Activated T-helper 1 cell treated with Interleukin-2 at 50 U/mL for 16 hours (primary cell): ENCODE measurements around the gene TMEM250.
A peak's percentile ranks its signal among the peaks of the same experiment; 100 is the strongest.

ENCODE experiments used
- DNase-seq: peaks from one replicate; pipeline ENCODE4 v3.0.0-alpha.2; 2020; ENCODE audit warnings: low read depth

The TMEM250 gene

DNA sequence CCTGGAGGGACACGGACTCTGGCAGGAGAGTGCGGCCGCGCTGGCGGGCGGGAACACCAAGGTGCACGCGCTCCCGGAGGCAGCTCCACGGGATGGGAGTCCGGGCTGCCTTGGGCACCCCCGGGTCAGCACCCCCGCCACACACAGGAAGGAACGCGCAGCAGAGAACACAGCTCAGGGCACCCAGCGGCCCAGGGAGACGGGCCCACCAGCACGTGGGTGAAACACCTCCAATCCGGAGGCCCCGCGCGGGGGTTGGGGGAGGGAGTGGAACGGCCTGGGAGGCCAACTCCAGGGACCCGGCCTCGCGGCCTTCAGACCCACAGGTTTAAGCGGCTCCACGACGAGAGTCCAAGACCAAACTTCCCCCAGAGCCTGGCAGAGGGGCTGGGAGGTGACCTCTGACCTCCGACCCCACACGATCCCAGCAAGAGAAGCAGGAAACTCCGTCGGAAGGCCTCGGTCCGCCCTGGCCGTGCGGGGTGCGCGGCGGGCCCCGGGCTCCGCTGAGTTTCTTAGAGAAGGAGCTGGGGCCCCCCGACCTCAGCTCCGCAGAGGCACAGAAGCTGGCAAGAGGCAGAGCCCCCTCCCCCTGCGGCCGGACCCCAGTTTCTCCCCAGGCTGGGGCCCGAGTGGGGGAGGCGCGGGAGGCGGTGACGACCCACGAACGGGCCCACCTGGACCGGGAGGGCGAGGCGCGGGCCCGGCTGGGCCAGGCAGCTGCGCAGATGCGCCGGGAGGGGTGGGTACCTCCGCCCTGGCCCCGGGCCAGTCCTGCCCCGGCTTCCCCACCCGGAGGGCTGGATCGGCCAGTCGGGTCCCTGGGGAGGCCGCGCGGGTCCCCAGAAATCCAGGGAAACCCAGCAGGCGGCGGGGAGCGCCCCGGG, 24.4 kb downstream of the TMEM250 start:
- DNase-seq = peak; percentile 22

- DNase-seq = no peak
These were observed 25.2 kb downstream of the TMEM250 start for GRCh38 chr9:136093346-136093986.

- no peak for DNase-seq
These were observed 25.9 kb downstream of the TMEM250 start for GRCh38 chr9:136092741-136093140.

GRCh38 chr9:136092353-136092650, 26.4 kb downstream of the TMEM250 start:
- DNase-seq = no peak

DNA sequence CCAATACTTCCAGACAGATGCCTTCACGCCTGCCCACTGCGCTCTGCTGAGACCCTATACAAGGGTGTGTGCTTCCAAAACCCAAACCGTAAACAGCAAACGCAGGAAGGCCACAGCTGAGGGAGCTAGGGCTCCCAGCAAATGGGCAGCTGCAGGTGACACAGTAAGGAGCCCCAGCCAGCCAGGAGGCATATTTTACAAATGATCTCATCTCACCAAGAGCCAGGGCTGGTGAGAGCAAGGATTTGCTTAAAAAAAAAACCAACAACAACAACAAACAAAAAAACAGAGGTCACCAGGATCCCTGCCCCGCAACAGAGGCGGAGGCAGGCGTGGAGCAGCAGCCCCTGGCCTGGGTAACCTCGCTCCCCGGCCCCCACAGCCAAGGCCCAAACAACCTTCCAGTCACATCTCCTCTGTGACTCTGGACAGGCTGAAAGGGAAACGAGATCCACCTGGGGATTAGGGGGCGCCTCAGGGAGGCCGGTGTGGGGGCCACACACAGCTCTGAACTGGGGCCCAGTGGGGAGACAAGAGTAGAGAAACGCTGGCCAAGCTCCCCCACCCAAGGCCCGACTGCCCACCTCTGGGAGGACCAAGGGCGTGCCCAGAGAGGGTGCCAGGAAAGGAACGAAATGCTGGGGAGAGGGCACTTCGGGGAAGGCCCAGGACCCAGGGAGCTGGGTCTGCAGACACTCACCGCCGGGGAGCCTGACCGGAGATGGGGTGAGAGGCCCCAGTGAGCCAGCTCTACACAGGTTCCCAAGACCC, 26.9 kb downstream of the TMEM250 start:
- no peak for DNase-seq

GRCh38 chr9:136090768-136091581, 27.7 kb downstream of the TMEM250 start:
- DNase-seq = no peak

DNA sequence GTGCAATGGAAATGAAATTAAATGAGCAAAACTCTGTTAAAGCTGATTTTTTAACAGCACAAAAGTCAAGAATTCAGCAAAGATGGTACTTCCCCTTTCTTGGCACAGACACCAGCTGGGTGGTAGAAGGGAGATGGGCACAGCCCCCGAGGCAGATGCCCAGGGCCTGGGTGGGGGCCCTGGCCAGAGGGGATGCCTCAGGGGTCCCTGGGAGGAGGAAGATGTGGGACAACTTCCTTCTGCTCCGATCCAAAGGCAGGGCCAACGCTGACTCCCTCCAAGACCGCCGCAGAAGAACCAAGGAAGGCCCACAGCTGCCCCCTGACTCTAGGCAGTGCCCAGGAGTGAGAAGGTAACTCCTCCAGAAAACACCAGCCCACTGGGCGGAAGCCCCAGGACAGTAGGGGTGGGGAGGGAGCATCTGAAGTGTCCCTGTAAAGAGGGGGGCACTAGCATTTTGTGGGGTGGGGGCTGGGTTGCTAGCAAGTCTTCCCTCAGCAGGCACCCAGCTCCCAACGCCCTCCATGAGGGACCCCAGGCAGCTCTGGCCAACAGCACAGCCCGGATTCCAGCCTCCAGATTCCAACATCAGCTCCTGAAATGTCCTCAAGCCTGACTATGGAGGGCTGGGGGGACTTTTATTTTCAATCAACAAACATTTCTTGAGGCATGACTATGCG, 28.5 kb downstream of the TMEM250 start:
- no peak for DNase-seq

DNA sequence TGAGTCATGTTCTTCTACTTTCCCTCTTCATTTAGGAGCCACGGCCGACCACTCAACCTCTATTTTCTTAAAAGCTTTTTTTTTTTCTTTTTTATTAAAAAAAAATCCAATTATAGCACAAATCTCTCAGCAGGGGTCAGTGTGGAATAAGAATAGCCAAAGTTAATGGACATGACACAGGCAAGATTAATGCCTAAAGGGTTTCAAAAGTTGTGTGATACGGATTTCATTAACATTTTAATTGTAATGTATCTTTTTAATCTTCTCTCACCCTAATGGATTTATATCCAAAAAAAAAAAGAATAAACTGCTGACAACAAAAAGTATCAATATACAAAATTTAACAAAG, 29.0 kb downstream of the TMEM250 start:
- no peak for DNase-seq

- no peak for DNase-seq
These were observed 29.6 kb downstream of the TMEM250 start for GRCh38 chr9:136088939-136089696.

GRCh38 chr9:136088481-136088938, 30.2 kb downstream of the TMEM250 start:
- no peak for DNase-seq

DNA sequence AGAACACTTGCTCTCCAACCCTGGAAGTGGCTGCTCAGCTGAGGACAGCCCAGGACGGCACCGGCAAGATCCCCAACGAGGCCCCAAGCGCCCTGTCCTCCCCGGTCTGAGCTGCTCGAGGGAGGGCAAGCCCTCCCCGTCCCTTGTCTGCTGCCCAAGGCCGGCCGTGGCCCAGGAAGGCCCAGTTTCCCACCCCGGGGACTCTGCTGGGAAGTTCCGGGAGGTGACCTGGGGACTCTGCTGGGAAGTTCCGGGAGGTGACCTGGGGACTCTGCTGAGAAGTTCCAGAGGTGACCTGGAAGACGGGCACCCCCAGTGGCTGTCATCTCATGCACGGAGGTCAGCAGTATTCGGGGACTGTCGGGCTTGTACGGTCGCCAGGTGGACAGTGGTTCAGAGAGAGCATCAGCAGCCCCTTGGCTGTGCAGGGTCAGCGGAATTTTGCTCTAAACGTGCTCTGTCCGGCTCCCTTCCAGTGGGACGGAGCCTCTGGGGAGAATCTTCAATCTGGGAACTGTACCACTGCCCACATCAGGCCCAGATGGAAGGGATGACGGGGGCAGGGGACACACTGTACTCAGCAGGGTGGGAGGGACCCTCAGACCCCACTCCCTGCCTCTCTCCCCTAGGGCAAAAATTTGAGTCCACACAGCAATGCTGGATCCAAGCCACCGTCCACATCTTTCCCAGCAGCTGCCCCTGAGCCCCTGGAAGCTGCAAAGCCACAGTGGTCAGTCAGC, 30.8 kb downstream of the TMEM250 start:
- no peak for DNase-seq

GRCh38 chr9:136086951-136087740, 31.5 kb downstream of the TMEM250 start:
- DNase-seq = no peak

DNA sequence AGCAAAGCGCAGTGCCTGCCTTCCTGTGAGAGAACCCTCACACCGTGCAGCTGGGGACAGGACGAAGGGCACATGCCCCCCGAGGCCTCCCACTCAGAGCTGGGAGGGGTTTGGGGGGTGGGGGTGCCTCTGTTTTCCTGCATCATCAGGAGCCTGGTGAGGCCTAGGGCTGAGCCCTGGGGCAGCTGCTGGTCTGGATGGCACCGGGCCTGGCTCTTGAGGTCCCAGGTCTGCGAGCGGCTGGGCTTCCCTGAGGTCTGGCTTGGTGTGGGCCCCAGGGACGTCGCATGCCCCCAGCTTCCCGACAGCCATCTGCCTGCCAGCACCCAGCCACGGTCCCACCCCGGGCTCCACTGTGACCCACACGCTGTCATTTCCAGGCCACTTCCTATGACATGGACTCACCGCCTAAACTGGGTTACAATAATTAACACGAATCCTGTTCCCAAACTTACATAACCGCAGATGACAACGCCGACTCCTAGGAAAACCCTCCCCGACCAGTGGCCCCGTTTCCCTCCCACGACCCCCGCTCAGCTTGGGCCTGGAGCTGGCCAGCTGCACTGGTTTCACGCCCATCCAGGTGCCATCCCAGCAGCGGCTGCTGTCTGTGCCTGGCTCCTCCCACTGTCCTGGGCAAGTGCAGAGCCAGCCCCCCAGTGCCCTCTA, 32.3 kb downstream of the TMEM250 start:
- no peak for DNase-seq

DNA sequence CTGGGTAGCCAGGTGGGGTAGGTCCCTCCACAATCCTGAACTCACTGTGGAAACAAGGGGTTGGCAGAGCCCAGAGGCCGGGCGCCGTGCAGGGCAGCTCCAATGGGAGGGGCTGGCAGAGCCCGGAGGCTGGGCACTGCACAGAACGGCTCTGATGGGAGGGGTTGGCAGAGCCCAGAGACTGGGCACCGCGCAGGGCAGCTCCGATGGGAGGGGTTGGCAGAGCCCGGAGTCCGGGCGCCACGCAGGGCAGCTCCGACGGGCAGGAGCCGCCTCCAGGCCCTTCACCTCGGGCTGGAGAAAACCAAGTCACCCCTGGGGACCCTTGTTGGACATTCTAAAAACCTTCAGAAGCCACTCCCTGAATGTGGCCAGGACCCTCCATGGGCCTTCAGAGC, 32.9 kb downstream of the TMEM250 start:
- no peak for DNase-seq

DNA sequence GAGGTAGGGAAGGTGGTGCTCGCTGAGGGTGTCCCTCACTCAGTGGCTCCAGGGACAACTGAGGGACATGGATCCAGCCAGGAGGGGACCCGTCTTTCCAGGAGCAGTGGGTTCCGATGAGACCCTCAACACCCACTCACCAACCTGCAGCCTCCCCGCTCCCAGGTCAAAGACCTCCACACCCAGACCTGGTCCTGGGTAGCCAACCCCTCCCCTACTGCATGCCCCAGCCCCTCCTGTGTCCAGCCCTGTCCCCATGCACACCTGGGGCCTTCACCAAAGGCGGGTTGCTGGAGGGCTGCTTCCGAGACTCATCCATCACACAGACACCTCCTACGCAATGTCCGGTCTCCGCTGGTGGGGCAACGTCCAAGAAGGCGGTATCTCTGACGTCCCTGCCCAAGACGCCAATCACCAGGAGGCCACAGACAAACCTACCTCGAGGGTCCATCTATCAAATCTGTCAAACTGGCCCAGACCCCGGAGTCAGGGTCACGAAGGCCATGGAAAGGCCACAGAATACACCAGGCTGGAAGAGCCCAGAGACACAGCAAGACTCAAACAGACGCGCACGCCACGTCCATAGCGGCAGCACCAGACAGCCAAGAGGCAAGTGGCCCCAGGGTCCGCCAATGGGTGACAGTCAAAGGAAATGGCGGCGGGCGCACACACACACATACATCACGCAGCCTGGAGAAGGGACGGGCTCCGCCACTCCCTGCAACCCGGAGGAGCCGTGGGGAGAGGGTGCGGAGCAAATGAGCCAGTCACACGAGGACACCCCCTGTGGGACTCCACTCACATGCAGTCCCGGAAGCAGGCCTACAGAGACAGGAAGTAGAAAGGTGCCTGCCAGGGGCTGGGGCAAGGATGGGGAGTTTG, 34.4 kb downstream of the TMEM250 start:
- no peak for DNase-seq

DNA sequence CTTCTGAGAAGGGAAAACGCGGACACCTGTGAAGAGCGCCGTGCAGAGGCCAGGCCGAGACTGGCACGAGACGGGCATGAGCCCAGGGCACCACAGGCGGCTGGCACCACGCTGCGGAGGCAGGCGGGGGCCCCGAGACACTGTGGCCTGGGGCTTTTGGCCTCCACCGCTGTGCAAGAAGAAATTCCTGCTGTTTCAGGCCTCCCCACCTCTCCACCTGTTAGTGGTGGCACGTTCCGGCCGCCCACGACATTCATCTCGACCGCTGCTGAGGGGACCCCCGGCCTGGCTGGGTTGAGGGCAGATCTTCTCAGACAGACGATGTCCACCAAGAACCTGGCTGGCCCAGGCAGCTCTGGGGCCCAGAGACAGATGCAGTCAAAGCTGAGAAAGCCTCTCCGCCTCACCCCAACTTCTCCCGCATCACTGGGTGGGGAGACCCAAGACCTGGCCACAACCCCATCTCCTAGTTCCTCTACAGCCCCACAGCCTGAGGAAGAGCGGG, 35.1 kb downstream of the TMEM250 start:
- DNase-seq = no peak
